ENCODE results near the gene MAN1A1.
"Not testable (repeated sequence)": the region's sequence is repeated elsewhere in the genome, so short reads cannot be mapped to it uniquely, and the experiment has no call there.

The MAN1A1 gene

DNA sequence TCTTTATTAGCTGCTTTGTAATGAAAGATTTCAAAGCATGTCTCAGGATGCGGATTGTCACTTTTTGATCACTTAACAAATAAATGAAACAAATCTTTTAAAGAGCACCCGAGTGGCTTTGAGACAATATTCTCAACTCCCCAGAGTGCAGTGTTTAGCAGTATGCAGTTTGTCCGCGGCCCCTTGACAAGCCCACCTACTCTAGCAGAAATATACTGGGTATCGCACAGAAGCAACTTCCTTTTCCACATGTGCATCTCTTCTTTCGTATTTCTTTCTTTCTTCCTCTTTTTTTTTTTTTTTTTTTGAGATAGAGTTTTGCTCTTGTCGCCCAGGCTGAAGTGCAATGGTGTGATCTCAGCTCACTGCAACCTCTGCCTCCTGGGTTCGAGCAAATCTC lies 186.6 kb downstream of the MAN1A1 start:
- no peak for DNase-seq

DNA sequence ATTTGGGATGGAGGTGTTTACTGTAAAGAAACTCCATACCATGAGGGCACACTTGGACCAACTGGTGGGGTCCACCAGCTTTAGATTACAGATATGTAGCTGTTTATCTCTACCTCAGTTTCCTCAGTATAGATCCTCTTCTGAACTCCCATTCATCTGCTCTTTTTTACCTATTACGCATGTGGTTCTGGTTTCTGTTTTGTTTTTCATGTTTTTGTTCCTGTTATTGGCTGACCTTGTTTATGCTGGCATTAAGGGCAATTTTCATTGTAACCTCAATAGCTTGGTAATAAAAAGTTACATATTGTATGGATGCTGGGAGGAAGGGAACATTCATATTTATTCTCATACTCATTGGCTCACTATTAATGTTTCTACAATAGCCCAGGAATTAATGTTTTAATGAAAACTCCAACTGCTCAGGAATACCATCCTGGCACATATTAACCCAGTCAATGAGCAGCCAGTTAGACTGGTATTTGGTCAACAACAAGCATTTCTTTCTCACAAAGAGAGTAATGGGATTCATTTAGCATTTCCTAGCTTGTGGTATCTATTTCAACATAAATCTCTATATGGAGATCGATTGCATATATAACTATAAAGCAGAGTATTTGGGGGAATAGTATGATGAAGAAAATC lies 187.3 kb downstream of the MAN1A1 start:
- DNase-seq, result no peak

DNA sequence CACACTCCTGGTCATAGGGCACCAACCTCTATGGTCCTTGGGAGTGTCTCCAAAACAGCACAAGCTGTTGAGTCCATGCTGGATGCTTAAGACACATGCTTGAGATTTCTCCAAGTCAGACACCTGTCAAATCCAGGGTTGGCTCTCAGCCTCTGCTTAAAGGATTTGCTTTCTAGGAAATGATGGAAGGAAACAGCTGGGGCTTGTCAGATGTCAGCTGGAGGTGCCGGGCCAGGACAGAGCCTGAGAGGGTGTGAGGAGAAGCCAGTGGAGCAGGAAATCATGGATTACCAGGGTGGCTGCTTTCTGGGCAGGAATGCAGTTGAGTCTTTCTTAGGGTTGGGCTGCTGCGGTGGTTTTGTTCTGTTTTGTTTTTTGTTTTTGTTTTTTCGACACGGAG lies 188.1 kb downstream of the MAN1A1 start:
- DNase-seq, result no peak

DNA sequence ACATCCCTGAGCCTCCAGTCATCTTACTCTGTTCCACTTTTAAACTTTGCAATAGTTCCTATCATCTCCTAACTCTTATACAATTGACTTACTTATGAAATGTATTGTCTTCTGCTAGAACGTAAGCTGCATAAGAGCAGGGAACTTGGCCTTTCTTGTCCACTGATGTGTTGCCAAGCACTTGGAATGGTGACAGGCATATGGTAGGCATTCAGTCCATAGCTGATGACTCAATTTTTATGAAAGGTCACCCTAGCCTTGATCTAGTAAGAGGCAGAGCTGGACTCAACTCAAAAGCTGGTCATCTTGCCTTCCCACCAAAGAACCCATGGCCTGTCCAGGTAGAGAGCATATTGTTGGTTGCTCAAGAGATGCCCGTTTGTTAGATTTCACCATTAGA lies 188.7 kb downstream of the MAN1A1 start:
- DNase-seq, result no peak

DNA sequence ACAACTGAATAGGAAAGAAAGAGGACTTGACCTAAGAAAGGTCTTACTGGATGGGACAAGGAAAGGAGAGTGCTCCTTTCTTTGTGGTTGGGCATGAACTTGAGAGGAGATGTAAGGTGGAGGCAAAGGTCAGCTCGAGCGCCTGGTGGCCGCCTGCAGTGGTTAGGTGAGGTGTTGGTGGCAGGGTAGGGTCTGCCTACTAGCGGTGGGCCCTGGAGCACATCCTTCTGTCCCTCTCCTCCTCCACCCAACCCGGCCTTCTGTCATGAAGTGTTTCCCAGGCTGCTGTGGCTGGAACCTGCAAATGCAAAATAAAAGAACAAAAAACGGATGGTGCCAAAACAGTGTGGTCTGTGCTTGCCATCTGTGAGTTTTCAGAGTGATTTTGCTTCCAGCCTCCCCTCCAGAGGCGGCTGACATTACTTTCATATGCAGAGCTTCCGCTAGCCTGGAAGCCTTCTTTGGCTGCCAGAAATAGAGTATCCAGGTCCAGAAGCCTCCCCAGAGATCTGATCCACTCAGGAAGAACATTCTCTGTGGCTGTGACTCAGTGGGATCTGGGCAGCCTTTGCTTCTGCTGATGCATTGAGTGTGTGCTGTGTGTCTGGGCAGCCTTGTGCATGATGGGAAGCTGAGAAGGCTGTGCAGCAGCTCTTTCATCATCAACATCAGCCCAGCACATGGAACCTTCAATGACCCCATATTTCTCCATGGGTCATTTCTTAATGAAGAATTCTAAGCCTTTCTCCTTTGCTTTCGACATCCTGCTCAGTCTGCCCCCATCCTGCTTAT lies 191.3 kb downstream of the MAN1A1 start:
- no peak for DNase-seq

DNA sequence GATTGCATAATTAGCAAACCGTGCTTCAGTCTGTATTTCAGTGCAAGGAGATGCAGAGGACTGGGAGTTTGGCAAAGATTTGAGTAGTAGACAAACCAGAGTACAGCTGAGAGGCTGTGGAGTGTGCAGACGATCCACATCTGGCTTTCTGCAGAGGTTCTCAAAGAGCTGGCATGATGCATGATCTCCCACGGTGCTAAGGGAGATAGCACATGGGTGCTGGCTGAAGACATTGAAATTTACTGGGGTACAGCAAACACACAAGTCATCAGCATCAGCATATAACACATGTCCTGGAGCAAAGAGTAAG lies 192.1 kb downstream of the MAN1A1 start:
- no peak for DNase-seq

DNA sequence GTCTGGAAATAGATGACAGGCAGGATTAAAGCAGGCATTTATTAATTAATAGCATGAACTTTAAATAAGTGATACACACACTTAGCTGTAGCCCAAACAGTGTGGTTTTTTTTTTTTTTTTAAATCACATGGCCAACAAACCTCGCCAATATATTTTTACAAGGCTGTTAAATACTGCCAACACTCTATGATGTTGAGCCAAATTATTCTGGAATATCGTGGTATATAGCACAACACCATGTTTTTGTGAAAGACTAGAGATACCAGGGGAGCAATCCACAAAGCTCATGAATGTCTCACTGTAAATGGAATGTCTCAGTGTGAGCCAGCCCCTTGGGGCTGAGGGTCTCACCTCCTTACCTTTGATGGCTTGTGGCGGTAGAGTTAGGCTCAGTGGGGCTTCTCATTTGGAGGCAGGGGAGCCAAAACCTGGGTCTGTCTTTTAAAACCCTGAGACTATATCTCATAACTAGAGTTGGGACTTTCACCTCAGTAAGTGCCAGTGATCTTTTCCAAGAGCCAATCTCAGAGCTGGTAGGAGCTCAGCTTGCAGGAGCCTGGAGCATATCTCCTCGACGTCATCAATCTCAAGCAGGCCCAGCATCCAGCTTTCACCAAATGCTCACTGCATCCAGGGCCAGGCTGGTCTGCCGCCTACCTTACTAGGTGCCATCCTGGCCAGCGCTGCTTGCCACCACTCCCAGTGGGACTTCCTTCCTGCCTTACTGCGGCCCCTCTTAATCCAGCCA lies 192.6 kb downstream of the MAN1A1 start:
- DNase-seq, result no peak

DNA sequence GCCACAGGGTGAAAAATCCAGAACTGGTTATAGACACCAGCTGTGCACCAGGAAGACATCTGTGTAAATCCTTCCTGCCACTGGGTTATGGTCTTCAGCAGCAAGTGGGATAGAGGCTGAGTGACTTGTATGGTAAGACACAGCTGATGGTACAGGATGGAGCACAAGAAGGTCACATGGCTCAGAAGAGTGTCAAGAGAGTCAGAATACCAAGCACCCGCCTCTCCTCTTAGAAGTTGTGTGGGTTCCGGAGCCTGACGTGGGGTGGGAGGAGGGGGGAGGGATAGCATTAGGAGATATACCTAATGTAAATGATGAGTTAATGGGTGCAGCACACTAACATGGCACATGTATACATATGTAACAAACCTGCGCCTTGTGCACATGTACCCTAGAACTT lies 193.5 kb downstream of the MAN1A1 start:
- DNase-seq, result not testable (repeated sequence)

DNA sequence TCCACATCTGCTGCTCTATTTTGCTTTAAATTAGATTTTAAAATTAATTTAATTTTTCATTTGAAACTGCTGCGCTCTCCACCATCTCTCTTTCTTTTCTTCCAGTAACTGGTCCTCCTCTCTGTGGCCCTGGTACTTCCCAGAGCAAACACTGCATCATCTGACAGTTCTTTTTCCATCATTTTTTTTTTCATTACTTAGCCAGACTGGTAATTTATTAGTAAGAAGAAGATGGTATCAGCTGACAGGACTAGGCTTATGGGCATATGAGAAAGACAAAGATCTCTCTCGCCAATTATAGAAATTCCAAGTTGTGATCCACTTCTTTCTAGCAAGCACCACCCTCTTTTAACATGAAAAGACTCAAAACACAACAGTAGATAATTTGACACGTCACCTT lies 197.4 kb downstream of the MAN1A1 start:
- DNase-seq, result no peak

DNA sequence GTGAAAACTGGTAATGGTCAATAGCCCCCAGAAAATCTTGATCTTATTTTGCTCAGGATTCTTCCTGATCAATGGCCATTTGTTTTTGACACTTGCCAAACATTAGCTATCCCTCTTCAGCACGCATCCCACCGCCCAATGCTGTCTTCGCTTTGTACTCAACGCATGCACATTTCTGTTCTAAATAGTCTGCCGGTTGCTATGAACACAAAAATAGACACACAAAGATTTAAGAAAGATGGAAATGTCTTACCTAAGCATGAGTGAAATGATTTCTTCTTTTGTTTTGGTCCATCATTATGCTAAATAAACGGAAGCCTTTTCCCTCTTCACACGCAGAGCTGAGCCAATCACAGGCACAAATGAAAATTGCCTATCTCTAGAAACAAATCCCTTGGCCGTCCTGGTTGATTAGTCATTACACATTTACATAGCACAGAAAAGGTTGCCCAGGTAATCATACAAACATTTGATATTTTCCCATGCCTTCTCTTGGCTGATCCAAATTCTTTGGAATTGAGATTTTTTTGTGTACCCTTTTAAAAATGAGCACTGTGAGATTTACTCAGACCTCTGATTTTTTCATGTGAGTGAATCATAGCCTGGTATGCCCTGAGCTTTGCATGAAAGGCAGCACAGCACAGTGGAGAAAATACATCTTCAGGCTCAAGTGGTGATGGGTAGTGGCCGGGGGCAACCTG lies 200.6 kb downstream of the MAN1A1 start:
- DNase-seq, result no peak

DNA sequence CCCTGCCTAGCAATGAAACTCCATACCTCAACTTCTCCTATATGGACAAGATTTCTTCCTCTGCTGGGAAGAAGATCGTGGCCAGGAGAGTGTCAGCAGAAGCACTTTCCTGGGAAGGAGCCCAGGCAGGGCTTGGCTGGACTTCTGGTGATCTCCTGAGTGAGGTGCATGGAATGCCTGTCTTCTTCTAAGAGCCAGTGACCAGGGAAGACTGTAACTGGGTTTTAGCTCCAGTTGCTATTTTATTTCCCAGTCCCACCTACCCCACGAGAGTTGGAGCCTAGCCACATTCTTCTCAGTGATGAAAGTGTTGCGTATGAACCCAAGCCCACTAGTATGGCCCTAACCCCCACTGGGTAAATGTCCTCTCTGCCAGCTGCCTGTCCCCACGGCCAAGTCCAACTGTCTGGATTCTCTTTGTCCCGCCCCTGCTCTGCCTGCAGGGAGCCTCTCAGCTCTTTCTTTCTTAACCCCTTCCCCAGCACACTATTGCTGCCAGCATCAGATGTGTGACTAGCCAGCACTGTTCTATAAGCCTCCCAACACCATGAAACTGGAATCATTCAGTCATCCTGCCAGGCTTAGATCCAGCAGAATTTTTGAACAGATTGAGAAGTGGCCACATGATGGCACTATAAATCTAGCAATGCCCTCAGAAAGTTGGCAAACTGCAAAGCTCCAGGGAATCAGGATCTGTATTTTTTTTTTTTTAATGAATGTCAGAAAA lies 201.3 kb downstream of the MAN1A1 start:
- peak; percentile 84 for DNase-seq

DNA sequence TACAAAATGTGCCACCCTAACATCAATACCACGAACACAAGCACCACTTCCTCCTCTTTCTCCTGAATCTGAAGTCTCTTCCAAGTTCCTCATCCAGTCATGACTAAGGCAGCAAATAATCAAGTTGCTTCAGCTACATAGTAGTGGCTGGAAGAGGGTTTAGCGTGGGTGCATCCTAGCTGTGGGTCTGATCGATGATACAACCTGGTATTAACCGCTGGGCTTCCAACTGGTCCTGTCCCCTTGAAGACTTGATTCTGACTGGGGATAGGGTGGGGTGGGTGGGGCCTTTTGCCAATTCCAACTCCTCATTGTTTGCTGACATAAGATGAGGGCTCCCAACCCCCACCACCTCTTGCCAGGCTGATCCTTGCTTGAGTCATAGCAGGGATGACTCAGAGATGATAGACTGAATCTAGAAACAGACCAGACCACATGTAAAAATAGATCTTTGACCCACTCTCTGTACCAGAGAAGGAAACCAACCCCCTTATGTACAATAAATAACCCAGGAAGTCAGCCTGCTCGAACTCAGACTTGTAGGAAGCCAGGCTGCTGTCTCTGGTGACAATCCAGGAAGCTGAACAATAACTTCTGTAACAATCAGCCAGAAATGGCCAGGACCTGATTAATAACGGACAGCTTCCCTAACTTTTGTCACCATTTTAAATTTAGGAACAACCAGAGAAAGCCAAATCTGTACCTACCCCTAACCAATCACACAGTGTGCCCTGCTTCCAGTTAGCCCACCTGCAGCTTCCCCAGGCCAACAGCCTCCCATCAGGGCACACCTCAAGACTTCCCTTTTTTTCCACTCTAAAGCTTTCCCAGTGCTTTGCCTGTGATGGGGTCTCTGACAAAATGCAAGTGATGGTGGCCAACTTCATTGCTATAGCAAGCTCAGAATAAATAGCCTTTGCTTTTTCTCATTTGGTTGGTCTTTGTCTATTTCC lies 202.2 kb downstream of the MAN1A1 start:
- peak; percentile 90 for DNase-seq

DNA sequence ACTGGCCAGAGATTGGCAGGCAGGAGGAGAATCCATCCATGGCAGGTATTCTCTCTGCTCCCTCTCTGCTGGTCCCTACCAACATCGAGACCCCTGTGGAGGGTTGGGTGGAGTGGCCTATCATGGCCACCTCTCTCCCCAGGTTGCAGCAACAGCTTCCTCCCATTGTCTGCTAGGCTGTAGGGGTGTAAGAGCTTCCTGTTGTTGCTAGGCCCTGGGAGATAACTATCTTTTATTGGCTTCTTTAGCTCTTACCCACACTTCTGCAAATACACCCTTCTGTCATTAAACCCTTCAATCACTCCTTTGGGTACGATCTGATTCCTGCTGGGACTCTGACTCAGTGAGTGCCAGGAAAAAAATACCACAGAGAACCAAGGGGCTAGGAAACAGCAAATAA lies 204.4 kb downstream of the MAN1A1 start:
- peak; percentile 72 for DNase-seq

DNA sequence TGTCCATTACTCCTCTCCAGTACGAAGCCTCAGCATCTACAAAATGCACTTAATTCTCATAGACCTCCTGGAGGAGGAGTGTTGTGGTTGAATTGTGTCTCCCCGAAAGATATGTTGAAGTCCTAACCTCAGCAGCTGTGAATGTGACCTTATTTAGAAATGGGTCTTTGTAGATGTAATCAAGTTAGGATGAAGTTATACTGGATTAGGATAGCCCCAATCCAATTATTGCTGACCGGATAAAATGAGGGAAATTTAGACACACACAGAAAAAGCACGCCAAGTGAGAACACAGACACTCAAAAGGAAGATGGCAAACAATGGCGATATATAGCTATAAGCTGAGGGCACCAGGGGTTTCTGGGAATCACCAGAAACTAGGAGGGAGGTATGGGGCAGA lies 206.9 kb downstream of the MAN1A1 start:
- DNase-seq, result no peak

DNA sequence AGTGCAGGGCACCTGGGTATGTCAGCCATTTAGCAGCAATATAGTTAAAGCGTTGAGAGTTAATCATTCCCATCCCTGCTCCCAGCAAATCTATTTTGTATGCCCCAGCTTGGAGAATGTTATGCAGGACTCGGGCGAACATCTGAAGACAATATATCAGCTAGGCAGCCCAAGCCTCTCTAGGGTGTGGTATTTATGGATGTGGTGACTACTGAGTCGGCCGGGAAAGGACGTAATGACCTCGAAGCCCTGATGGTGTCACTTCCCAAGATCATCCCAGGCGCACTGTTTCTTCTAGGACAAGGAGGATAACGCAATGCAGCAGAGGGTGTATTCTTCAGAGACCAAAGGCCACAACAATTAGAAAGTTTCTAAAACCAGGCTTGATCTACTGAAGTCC lies 207.5 kb downstream of the MAN1A1 start:
- DNase-seq, result no peak

DNA sequence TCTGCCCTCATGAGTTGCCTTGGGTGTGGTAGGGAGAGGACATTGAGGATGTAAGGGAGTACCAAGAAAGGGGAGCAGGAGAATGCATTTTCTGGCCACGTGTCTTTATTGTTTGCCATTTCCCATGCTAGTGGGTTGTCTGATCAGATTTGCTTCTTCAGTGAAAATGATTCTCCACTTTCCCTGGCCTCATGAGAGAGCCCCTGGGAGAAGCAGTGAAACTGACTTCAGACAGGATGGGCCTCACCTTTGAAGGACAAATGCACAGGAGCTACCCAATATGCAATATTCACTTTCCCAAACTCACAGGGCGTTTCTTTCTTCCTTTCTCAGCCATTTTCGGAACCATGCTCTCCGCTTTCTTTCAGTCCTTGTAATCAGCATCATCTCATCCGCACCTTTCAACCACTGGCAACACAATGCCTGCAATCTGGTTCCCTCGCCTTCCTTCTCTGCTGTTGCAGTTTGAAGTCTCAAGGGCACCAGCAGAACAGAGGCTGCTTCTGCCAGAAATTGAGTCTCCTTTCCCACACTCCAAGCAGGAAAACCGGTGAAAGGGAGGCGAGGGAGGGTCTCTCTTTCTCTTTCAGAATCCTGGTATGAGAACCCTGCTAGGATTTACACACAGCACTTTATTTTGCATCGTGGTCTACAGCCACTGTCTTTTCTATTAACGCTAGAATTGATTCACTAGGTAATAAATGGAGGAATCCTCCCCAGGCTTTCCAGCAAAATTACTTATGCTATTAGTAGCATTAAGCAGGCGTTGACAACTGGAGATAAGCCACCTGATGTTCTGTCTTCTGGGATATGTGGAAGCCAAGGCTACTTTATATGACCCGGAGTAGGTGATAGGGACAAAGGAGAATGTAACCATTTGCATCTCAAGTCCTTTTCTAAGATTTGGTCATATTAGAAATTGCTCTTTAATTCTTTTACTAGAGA lies 209.1 kb downstream of the MAN1A1 start:
- no peak for DNase-seq

DNA sequence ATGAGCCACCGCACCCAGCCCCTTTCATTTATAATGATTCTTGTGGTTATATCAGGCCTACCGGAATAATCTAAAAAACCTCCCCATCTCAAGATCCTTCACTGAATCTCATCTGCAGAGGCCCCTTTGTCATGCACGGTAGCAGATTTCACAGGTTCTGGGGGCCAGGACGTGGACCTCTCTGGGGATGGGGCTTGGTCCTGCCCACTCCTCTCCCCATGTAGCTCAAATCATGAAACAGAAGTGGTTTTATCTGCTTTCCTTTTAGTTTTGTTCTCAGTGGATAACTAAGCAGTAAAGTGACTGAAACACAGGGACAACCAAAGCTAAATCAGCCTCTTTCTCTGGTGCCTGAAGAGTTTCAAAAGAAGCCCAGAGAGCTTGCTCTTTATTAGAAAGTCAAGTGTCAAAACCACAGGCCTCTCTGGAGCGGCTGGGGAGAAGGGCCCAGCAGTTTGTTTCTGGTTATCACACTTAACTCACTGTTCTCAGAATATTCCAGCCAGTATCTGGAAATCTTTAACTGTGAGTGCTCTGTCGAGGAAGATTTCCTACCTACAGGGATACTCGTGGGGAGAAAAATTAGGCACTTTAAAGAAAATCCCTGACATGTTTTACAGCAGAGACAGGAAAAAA lies 210.5 kb downstream of the MAN1A1 start:
- DNase-seq, result peak; percentile 79

DNA sequence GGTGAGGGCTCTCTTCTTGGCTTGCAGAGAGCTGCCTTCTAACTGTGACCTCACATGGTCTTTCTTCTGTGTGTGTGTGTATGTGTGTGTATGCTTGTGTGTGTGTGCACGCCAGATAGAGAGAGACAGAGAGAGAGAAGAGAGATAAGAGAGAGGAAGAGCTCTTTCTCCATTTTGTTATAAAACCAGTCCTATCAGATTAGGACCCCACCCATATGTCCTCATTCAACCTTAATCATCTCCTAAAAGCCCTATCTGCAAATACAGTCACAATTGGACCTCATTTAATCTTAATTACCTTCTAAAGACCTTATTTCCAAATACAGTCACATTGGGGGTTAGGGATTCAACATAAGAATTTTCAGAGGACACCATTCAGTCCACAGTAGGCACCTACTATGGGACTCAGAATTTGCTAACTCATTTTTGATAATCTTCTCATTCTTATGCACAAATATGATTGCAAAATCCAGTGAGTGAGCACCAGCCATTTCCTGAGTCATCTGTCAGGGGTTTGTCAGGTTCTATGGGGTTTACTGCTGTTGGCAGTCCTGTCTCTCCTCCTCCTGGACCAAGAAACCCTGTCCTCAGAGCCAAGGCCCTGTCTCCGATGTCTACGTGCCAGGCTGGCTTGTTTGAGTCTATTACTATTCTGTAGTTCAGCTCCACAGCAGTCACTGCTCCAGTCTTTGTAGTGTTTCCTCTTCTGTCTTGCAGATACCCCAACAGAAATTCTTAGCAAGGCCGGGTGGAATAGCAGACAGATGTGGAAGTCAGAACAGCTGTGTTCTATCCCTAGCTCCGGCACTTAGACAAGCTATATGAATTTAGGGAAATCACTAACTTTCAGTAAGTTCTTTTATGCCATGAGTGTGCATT lies 212.1 kb downstream of the MAN1A1 start:
- peak; percentile 93 for DNase-seq

DNA sequence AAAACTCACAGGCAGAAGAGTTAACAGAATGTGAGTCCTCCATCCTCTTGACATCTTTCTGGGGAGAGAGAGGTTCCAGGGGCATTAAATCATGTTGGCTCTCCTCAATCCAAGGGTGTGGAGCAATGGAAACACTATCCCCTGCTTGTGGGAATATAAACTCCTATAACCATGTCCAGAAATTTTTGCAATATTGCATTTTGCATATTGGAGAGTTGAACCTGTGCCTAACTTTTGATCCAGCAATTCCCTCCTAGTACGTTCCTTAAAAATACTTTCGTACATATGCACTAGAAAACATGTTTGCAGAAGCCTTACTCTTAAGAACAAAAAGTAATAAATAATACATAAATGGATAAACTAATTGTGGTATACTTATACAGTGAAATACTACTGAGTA lies 214.8 kb downstream of the MAN1A1 start:
- DNase-seq, result no peak

All from hematopoietic multipotent progenitor cell treated with erythropoietin and hydrocortisone succinate and interleukin-3 and kit ligand, for 6 days (in vitro differentiated cells).